AG09309 (cell line): Measurements from ENCODE around the gene MYH10.

Experiments
- DNase-seq: peaks from one replicate; pipeline ENCODE4 v3.0.0-alpha.2; 2010; ENCODE audit warnings: low read depth
- H3K4me3 ChIP-seq: 2 replicates; pipeline ENCODE4 v1.5.1; 2011; ENCODE audit warnings: mild to moderate bottlenecking, low read depth, low read length, moderate library complexity; ENCODE audit not compliant: control insufficient read depth
- CTCF ChIP-seq: IDR thresholded peaks from 2 replicates; pipeline ENCODE4 v1.5.1; 2011; ENCODE audit warnings: mild to moderate bottlenecking, low read depth, low read length, inconsistent platforms; ENCODE audit not compliant: insufficient read depth, control insufficient read depth; ENCODE audit errors: missing control alignments

MYH10 gene

GRCh38 chr17:8445536-8445935 is 185.0 kb downstream of the MYH10 start:
- no peak overlapping the region for H3K4me3 ChIP-seq
- DNase-seq, result no peak
- TF ChIP-seq CTCF, result no peak

DNA sequence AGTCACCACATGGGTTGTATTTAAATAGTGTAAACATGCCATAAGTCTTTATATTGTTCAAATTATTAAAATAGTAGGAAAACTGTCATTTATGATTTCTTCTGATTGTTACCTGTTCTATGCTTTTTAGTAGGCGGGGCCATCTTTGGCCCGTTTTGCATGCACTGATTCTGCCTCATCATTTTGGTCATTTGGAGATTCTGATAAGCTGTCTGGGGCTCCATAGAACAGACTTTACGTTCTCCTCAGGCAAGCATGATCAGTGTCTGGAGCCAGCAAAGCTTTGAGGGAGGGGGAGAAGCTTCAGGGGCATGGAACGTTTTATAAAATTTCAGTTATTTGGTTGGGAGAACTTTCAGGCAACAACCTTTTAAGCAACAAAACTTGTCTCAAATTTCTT is 186.0 kb downstream of the MYH10 start:
- no peak for DNase-seq
- no peak overlapping the region for H3K4me3 ChIP-seq
- TF ChIP-seq CTCF, result no peak

DNA sequence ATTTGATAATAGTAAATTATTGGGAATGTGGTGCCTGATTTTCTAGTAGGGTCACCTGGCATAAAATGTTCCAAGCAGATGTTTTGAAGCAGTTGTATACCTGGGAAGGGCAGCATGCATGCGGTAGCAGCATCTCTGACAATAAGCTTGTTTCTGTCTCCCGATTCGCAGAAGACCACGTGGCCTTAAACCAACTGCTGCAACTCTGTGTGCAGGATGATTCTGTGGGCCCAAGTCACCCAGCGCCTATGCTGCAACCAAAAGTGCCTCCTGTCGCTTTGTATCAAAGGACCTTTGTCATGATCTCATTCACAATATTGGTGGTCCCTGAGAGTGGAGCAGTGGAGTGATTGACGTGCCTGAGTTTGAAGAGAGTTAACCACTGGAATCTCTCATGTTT is 186.8 kb downstream of the MYH10 start:
- H3K4me3 ChIP-seq, result no peak overlapping the region
- no peak for TF ChIP-seq CTCF
- DNase-seq, result no peak

DNA sequence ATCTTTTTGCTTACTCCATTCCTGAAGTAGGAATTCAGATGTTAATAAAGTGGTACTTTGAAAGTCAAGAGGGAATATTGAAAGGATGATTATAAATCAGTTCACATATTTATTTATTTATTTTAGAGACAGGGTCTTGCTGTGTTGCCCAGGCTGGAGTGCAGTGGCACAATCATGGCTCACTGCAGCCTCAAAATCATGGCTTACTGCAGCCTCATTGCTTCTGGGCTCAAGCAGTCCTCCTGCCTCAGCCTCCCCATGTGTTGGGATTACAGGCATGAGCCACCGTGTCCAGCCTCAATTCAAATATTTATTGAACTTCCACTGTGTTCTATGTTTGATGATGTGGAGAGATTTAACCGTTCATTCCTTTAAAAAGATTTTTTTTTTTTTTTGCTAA is 188.2 kb downstream of the MYH10 start:
- no peak for DNase-seq
- TF ChIP-seq CTCF, result no peak
- H3K4me3 ChIP-seq, result no peak overlapping the region

GRCh38 chr17:8441690-8442089 is 188.8 kb downstream of the MYH10 start:
- H3K4me3 ChIP-seq, result no peak overlapping the region
- no peak for TF ChIP-seq CTCF
- DNase-seq, result no peak

DNA sequence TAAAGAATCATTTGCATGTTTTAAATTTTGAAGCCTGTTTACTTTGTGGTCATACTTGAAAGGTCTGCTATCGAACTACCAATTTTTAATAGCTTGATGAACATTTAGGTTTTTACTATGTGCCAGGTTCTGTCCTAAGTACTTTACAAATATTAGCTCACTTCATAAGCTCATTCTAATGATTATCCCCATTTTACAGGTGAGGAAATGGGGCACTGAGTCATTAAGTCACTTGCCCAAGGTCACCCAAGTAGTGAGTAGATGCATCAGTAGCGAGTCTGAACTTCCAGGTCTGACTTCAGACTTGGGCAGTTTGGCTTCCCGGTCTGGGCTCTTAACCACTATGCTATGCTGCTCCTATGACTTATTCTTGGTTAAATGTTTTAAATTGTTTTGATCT is 190.8 kb downstream of the MYH10 start:
- no peak for DNase-seq
- no peak overlapping the region for H3K4me3 ChIP-seq
- TF ChIP-seq CTCF, result no peak

GRCh38 chr17:8438441-8438840 is 192.1 kb downstream of the MYH10 start:
- TF ChIP-seq CTCF, result no peak
- no peak for DNase-seq

More at GRCh38 chr17:8438441-8438840, 192.1 kb downstream of the MYH10 start:
- no peak overlapping the region for H3K4me3 ChIP-seq
